Measurements from ENCODE around the gene MYO1A.
"Not testable (repeated sequence)": the region's sequence is repeated elsewhere in the genome, so short reads cannot be mapped to it uniquely, and the experiment has no call there.

MYO1A gene

DNA sequence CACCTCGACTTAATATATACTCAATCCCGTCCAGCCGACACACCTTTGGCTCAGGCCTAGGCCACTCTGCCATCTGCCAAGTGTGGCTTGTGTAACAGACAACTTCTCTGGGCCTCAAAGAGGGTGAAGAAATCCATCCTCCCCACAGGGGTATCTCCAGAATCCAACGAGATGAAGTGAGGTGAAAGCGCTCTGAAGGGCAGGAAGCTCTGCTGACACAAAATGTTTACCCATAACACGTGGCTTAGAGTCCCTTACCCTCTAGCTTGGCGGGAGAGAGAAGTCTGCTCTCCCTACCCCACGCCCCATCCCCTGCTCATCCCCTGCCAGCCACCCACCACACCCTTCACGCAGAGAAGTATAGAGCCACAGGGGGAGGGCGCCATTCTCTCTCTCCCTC is 56.6 kb downstream of the MYO1A start:
- DNase-seq (ENCODE audit: low spot score): no peak

DNA sequence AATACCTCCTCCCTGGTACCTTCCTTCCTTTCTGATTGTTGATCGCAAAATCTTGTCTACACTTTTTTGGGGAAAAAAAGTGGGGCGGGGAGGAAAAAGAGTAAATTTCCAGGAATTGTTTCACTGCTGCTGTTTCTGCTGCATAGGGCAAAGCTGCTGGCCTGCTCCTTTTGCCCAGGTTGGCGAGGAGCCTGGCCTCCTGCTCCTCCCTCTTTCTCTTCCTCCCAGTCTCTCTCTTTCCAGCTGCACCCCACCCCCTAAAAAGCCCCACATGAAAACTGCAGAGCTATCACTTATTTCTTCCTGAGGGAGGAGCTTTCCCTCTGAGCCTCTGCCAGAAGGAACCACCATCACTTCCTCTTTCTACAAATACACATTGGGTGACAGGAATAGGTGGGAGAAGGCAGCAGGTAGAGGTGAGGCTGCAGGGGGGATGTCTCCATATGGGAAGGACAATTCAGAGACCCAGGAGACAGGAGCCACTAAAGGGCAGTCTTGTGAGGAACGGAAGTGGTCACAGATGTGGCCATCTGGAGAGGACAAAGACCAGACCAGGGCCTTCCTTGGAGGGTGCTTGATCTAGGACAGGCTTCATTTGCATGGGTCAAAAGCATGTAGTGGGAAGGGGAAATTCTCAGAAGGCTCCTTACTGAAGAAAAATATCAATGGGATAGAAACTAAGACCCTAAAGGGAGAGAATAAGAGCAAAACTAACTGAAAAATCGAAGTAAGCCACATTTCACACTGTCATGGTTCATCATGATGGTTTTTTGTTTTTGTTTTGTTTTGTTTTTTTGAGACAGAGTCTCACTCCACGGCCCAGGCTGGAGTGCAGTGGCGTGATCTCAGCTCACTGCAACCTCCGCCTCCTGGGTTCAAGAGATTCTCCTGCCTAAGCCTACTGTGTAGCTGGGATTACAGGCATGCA is 58.3 kb downstream of the MYO1A start:
- no peak for DNase-seq (ENCODE audit: low spot score)

DNA sequence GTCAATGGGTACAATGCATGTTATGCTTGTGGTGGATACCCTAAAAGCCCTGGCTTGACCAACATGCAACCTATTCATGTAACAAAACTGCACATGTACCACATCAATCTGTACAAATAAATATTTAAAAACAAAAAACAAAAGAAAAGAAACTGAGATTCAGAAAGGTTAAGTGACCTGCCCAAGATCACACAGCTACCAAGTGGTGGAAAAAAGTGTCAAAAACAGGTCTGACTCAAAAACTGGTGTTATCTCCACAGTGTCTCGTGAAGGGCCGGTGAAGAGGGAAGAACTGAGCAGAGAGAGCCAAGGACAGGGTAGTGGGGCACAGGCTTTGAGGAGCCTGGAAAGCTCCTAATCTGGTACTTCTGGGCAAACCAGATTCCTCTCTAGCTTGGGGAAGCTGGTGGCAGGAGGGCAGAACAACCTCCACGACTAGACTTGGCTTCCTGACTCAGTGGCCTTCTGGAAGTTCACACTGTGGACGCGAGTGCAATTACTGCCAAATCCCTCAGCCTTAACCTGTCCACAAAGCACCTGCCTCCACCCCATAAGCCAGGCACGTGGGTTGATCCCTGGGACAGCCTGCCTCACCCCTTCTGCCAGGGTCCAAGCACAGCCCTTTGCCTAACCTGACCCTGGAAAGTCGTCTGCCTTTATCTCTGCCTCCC is 59.1 kb downstream of the MYO1A start:
- no peak for DNase-seq (ENCODE audit: low spot score)

DNA sequence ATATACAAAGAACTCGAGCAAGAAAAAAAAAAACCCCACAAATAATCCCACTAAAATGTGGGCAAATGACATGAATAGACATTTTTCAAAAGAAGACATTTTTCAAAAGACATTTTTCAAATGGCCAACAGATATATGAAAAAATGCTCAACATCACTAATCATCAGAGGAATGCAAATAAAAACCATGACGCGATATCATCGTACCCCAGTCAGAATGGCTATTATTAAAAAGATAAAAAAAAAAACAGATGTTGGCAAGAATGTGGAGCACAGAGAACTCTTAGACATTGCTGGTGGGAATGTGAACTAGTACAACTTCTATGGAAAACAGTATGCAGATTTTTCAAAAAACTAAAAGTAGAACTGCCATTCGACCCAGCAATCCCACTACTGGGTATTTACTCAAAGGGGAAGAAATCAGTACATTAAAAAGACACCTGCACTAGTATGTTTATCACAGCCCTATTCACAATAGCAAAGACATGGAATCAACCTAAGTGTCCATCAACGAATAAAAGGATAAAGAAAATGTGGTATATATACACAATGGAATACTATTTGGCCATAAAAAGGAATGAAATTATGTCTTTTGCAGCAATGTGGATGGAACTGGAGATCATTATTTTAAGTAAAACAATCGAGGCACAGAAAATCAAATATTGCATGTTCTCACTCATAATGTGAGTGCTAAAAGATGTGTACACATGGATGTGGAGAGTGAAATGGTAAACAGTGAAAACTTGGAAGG is 59.9 kb downstream of the MYO1A start:
- DNase-seq (ENCODE audit: low spot score): no peak

DNA sequence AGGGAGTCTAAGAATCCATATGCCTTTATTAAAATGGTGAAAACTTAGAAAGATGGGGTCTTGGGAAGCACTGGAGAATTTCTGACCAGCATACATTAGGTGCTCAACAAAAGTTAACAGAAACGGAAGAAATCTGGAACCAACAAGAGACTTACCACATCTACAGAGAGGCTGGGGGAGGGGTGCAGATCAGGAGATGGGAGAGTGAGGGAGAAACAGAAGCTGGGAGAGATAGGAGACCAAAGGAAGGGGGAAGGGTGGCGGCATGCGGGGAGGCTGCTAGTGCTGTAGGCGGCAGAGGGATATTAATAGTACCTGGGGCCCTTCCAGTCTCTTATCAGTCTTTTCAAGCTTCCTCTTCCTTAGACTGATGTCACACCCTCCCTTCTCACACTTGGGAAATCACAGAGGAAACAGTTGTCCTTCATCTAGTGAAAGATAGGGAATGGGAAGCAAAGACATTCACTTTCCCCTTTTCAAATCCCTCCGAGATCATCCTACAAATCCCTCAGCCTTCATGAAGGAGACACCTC is 61.7 kb downstream of the MYO1A start:
- peak; percentile 55 for DNase-seq (ENCODE audit: low spot score)

DNA sequence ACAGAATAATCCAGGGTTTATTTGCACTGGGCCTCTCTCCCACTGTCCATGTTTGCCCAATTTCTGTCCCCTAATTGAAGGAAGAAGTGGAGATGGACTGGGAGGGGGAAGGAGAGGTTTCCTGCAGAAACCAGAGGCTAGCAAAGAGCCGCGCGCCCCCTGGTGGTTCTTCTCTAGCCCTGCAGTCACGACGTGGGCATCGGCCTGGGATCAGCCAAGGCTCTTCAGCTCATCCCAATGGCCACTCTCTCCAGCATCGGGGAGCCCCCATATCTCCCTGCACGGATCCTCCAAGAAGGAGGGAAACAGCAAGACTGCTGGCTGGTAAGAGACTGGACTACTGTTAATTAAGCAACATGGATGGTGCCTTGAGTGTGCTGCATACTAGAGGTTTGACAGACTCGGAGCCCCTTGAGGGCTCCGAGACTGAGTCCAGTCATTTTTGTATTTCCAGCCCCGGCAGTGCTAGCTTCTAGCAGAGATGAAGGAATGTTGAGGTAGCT is 62.3 kb downstream of the MYO1A start:
- DNase-seq (ENCODE audit: low spot score): peak; percentile 87

DNA sequence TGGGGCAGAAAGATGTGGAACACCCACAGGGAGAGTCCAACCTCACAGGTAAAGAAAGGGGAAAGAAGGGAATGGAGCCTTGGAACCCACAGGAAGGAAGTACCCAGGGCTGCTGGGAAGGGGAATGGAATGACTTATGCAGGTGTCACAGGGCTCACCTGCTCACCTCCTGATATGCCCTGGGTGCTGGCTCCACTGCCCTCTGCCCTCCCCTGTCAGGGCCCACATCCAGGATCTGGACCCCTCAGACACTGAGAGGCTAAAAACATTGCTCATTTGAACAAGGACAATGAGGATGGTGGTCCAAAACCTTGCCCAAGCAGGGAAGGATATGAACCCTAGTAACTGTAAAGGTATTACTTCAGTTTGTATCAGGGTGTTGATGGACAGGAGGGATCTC is 62.9 kb downstream of the MYO1A start:
- no peak for DNase-seq (ENCODE audit: low spot score)

DNA sequence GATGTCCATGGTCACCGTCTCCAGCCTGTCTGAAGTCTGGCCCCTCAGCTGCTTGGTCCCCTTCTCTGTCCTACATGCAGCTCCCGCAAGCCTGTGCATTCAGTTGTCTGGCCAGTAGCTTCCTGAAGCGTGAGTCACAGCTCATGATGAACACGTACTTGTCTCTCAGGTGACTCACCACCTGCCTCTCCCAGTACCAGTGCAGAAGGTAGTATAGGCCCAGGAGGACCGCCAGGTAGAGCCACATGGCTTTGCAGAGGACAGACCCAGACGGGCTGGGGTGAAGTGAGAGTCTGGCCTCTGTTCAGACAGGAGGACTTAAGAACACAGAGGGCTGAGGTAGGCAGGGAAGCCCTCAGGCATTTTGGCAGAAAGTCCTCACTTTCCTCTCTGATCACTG is 64.2 kb downstream of the MYO1A start:
- not testable (repeated sequence) for DNase-seq (ENCODE audit: low spot score)

DNA sequence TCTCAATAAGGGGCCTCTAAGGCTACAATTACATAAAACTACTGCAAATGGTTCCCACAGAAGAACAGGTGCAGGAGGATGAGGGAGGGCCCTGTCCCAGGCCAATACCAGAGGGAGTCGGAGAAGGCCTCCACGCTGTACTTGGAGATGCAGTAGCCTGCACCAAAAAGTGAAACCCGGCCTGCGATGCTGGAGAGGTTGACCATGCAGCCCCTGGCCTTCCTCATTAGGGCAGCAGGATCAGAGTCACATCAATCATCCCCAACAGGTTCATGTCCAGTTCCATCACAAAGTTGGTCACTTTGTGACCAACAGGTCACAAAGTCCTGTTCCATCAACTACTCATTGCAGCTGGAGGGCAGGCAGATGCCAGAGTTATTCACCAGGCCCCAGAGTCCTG is 66.5 kb downstream of the MYO1A start:
- no peak for DNase-seq (ENCODE audit: low spot score)

DNA sequence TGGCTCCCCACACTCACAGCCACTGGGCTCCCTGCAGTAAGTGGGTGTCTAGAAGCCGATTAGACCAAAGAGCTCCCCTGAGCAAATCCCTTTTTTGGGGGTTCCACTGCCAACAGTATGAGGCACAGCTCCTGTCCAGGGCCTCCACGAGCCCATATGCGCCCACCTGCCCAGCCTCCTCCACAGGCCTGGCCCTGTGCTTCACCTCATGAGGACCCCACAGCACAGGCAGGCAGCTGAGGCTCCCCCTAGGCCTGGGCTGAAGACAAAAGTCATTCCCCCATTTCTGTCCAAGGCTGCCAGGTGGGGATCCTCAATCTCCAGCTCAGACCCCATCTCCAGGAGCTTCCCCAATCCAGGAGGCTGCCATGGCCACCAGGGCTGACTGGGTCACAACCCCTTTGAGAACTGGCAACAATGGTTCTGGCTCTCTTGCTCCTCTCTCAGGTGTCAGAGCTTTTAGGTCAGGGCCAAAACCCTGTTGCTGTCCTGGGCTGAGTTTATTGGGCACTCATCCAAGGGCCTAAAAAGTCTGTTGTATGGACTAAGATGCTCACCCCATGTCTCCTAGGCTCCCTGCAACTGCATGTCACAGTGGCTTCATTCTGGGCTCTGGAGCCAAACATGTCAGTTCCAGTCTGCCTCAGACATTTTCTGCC is 67.2 kb downstream of the MYO1A start:
- DNase-seq (ENCODE audit: low spot score): not testable (repeated sequence)

DNA sequence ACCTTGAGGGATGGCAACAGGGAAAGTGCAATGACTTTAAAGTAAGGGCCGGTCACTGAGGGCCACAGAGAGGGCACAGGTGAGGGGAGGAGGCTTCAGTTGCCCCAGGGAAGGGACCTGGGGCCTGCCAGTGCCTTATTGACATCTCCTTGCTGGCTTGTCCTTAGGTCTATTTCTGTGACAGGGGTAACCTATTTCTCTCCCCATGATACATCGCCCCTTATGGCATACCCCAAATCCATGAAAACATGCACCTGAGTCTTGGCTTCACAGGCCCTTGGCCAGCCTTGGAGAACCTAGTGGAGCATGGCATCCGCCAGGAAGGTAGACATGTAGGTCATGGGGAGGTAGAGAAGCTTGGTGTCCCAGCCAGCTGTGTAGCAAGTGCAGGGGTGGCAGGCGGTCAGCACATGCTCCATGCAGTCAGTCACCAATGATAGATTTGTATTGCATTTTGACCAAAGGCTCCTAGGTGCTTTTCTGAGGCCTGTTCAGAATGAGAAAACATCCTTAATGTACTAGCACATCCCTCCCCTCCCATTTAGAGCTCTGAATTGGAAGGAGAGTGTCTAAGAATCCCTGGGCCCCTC is 68.9 kb downstream of the MYO1A start:
- no peak for DNase-seq (ENCODE audit: low spot score)

DNA sequence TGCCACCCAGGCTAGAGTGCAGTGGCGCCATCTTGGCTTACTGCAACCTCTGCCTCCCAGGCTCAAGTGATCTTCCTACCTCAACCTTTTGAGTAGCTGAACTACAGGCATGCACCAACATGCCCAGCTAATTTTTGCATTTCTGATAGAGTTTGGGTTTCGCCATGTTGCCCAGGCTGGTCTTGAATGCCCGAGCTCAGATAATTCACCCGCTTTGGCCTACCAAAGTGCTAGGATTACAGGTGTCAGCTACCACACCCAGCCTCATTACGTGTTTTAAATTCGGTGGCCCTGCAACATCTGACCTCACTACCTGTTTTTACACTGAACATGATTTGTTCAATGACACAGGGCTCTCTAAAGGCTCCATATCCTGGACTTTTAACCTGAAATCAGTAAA is 69.7 kb downstream of the MYO1A start:
- no peak for DNase-seq (ENCODE audit: low spot score)

DNA sequence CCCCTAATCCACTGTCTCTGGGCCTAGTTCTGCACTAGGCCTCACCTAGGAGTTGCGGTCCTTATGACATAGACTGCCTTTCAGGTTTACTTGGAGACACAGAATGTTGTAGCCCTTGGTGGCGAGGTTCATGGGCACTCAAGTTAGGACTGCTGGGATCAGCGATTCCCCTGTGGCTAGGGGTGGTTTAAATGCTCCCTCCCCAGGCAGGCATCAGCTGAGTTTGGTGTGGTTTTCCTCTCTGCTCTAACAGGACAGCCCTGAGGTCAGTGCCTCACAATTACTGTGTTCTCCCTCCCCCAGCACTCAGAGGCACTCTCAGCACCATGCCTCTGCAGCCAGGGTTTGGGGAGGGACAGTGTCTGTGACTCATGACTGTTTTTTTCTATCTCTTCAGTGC is 70.3 kb downstream of the MYO1A start:
- DNase-seq (ENCODE audit: low spot score): no peak

Data from hematopoietic multipotent progenitor cell treated with erythropoietin and hydrocortisone succinate and interleukin-3 and kit ligand, for 15 days (in vitro differentiated cells).